ENCODE results near the gene GLIS1. TPM values are rescaled to one million over a fixed set of nuclear protein-coding genes. Genes with fewer than 3 reads are reported as not detected.

Gene GLIS1
- total RNA-seq, 1 donor from 2014 or later = 0.16 TPM

DNA sequence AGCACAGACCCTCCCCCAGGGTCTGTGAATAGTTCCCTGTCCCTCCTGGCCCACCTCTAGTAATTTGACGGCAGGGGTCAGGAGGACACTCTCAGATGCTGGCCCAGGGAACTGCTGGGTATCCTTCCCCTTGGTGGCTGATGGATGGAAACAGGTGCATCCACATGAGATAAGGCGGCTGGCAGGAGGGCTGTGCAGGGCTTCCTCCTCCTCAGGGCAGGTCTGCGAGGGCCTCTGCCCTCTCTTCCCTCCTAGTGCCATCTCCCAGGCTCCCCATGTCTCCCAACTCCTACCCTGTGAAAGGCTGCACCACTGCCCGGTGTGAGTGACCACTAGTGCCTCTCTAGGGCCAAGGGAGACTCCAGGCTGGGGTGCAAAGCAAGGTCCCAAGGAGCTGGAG, 123.9 kb downstream of the GLIS1 start:
- Histone ChIP-seq H3K9me3 (replicated peaks) (peaks cover 18% of the 10 kb centered on the region), H3K4me1 (no peaks in the 10 kb centered on the region), H3K4me3 (no peak overlapping the region), H3K36me3 (no peaks in the 10 kb centered on the region), H3K27ac (replicated peaks) (no peak overlapping the region), H3K27me3 (ENCODE audit: low read depth) (peaks cover 18% of the 10 kb centered on the region)
- intact Hi-C loops (cut with micrococcal nuclease) = no loop called here
- TF ChIP-seq CTCF (IDR thresholded peaks at IDR 0.05; ENCODE audit: borderline replicate concordance) = no peak
- DNase-seq = no peak

DNA sequence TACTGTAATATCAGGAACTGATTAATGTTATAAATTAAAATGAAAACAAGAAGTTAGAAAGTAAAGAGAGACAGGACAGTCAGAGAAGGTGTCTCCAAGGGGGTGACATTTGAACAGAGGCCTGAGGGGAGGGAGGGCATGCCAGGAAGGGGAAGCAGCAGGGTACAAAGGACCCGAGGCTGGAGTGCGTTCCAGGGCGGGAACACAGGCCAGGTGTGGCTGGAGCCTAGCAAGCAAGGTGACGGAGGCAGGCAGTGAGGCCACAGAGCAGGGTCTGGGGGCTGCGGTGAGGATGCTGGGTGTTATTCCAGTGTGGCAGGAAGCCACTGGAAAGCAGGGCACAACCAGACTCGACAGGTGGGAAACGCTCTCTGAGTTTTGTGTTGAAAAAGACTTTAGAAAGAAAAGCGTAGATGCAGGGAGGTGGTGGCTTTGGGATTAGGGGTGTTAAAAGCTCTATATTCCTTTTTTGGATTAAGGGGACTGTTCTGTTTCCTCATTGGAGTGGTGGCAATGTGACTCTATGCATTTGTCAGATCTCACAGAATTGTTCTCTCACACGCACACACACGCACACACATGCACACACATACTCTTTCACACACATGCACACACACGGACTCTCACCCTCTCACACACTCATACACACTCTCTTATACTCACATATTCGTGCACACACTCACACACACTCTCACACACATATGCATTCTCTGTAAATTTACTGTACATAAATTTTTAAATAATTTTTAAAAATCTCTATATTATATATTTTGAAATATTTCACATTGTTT, 124.5 kb downstream of the GLIS1 start:
- Histone ChIP-seq H3K4me1 (no peaks in the 10 kb centered on the region), H3K4me3 (no peak overlapping the region), H3K36me3 (no peaks in the 10 kb centered on the region), H3K9me3 (replicated peaks) (peaks cover 25% of the 10 kb centered on the region), H3K27ac (replicated peaks) (no peak overlapping the region), H3K27me3 (ENCODE audit: low read depth) (peaks cover 15% of the 10 kb centered on the region)
- intact Hi-C loops (cut with micrococcal nuclease) = no loop called here
- DNase-seq = no peak
- TF ChIP-seq CTCF (IDR thresholded peaks at IDR 0.05; ENCODE audit: borderline replicate concordance) = no peak

GRCh38 chr1:53608676-53609075, 130.3 kb downstream of the GLIS1 start:
- no peak for DNase-seq
- TF ChIP-seq CTCF (IDR thresholded peaks at IDR 0.05; ENCODE audit: borderline replicate concordance) = no peak
- Histone ChIP-seq H3K9me3 (replicated peaks) (peaks cover 27% of the 10 kb centered on the region), H3K4me1 (no peaks in the 10 kb centered on the region), H3K27ac (replicated peaks) (no peak overlapping the region), H3K4me3 (no peak overlapping the region), H3K36me3 (no peaks in the 10 kb centered on the region), H3K27me3 (ENCODE audit: low read depth) (peaks cover 22% of the 10 kb centered on the region)
- intact Hi-C loops (cut with micrococcal nuclease) = no loop called here

DNA sequence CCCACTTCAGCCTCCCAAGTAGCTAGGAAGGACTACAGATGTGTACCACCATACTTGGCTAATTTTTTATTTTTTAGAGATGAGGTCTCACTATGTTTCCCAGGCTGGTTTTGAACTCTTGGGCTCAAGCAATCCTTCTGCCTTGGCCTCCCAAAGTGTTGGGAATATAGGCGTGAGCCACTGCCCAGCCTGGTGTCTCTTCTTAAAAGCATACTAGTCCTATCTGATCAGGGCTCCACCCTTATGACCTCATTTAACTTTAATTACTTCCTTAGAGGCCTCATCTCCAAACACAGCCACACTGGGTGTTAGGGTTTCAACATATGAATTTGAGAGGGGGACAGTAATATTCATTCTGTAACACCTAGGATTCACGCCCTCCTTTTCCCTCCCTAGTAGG, 130.9 kb downstream of the GLIS1 start:
- Histone ChIP-seq H3K4me3 (no peak overlapping the region), H3K4me1 (no peaks in the 10 kb centered on the region), H3K36me3 (no peaks in the 10 kb centered on the region), H3K27me3 (ENCODE audit: low read depth) (peaks cover 22% of the 10 kb centered on the region), H3K27ac (replicated peaks) (no peak overlapping the region), H3K9me3 (replicated peaks) (peaks cover 27% of the 10 kb centered on the region)
- intact Hi-C loops (cut with micrococcal nuclease) = no loop called here
- no peak for DNase-seq
- TF ChIP-seq CTCF (IDR thresholded peaks at IDR 0.05; ENCODE audit: borderline replicate concordance) = no peak

DNA sequence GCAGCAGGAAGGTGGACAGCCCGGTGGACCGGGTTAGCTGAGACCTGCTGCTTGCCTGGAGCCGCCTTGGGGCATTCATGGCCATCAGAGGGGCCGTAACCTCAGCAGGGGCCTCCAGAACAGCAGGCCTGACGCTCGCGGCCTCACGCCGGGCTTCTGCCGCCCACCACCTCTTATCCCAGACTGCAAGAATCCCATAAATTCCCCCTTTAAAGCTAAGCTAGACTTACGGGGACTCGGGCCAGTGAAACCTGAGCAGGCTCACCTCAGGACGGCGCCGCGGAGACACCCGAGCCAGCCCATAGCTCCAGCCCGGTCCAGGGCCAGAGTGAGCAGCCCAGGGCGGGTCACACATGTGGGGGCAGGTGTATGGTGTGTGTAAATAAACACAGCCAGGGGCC, 132.3 kb downstream of the GLIS1 start:
- no peak for TF ChIP-seq CTCF (IDR thresholded peaks at IDR 0.05; ENCODE audit: borderline replicate concordance)
- H3K9me3 ChIP-seq (replicated peaks) = peaks cover 25% of the 10 kb centered on the region
- H3K36me3 ChIP-seq = no peaks in the 10 kb centered on the region
- H3K4me1 ChIP-seq = no peaks in the 10 kb centered on the region
- H3K27ac ChIP-seq (replicated peaks) = no peak overlapping the region
- H3K4me3 ChIP-seq = no peak overlapping the region
- DNase-seq = no peak
- intact Hi-C loops (cut with micrococcal nuclease) = no loop called here
- H3K27me3 ChIP-seq (ENCODE audit: low read depth) = peaks cover 22% of the 10 kb centered on the region
